Dendritic cell treated with granulocyte-macrophage colony-stimulating factor and Interleukin-4, amounts not matched to agents 40 ng/mL and 50 ng/mL, for 4 days (primary cell): ENCODE measurements around the gene RAE1.
A peak's percentile ranks its signal among the peaks of the same experiment; 100 is the strongest.

Source experiments
- H3K27ac Mint-ChIP-seq: one replicate; pipeline ENCODE4 v1.8.0; 2022; ENCODE audit warnings: mild to moderate bottlenecking, mixed read lengths
- H3K27me3 Mint-ChIP-seq: one replicate; pipeline ENCODE4 v1.8.0; 2022; ENCODE audit warnings: mild to moderate bottlenecking, mixed read lengths
- H3K36me3 Mint-ChIP-seq: one replicate; pipeline ENCODE4 v1.8.0; 2022; ENCODE audit warnings: low read depth, mixed read lengths
- H3K4me1 Mint-ChIP-seq: one replicate; pipeline ENCODE4 v1.8.0; 2022; ENCODE audit warnings: low read depth, mixed read lengths
- H3K4me3 Mint-ChIP-seq: one replicate; pipeline ENCODE4 v1.8.0; 2022; ENCODE audit warnings: mild to moderate bottlenecking, moderate library complexity, mixed read lengths
- H3K9me3 Mint-ChIP-seq: one replicate; pipeline ENCODE4 v1.8.0; 2022; ENCODE audit warnings: mixed read lengths
- intact Hi-C: fragments of 100-400 bp; cut with micrococcal nuclease; formaldehyde crosslinking; loops from one replicate; pipeline ENCODE4 v1.15.0; 2022

The RAE1 gene

GRCh38 chr20:57392512-57393271 lies 41.6 kb downstream of the RAE1 start:
- Mint-ChIP-seq H3K4me3 (peak overlapping the region; percentile 79), H3K27ac (peak overlapping the region; percentile 70), H3K27me3 (no peaks in the 10 kb centered on the region), H3K9me3 (no peaks in the 10 kb centered on the region), H3K36me3 (peaks cover 51% of the 10 kb centered on the region), H3K4me1 (peaks cover 75% of the 10 kb centered on the region)
- intact Hi-C loops = loop anchor here (5.0 kb wide), 1 partner anchor 40 kb away; no protein-coding TSS in a partner anchor

DNA sequence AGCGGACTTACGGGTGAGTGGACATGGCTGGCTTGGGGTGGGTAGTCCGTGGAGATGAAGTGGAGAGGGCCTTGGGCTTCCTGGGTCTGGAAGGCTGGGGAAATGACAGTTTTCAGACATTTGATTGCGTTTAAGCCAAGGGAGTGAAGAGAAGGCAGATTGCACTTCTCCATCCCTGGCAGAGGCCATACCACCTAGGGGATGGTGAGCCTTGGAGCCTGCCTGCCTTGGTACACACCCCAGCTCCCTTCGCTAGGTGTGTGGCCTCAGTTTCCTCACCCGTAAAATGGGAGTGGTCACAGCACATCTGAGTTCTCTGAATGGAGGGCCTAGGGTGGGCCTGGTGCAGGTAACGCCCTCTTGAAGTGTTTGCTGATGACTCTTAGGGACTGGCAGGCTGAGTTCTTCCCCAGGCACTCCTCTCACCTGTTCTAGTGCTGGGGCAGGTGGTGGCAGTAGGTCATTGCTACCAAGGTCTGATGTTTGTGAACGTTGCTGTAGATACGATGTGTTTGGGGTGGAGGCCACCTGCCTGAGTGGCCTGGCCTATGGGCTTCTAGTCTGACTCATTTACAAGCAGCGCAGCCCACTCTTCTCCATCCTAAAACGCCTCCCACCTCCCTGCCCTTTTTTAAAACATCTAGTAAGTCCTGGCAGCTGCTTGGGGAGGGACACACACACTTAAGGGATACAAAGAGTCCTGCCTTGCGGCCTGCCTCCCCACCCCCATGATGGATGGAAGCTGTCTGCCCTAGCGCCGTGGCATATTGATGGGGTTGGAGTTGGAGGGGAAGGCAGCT lies 42.5 kb downstream of the RAE1 start:
- Mint-ChIP-seq H3K4me1 (peaks cover 83% of the 10 kb centered on the region), H3K27ac (peak overlapping the region; percentile 70), H3K4me3 (peak overlapping the region; percentile 79), H3K27me3 (no peaks in the 10 kb centered on the region), H3K36me3 (peaks cover 55% of the 10 kb centered on the region), H3K9me3 (no peaks in the 10 kb centered on the region)
- intact Hi-C loops = loop anchor here (5.0 kb wide), 1 partner anchor 39 kb away; no protein-coding TSS in a partner anchor

DNA sequence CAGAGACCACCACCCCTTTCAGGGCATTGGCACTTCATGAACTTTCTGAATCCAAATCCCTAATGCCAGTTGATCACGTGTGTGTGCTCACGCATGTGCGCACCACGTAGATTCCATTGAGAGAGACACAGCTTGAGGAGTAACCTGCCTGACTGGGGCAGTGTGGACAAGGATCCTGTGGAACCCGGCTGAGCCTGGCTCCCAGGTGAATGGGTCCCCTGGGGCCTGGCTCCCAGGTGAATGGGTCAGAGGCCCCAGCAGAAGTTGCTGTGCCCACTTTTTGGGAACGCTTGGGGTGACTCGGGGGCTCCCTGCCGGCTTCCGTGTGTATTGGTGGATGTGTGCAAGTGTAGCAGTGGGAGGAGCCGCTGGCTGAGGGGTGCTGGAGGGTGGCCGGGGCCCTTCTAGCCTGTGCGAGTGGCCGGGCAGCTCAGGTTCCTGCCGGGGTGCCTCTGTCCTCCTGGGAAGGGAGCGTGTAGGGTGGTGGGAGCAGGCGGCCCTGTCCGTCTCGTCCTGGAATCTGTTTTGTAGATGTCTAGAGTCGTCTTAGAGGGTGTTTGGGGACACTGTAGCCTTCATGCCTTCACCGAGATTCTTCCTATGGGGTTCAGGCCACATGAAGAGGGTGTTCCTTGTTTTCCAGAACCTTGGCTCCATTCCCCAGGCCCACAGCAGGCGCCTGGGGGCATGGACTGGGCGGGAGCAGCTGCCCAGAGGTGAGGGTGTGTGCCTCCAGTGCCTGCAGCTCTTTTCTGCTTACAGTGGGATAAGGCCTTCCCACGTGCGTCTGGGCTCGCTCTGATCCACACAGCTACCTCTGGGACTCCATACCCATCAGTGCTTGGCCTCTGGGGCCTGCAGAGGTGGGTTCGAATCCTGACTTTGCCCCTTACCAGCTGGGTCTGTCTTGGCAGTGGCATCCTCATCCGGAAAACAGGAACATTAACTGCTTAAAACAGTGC lies 43.3 kb downstream of the RAE1 start:
- Mint-ChIP-seq H3K4me3 (no peak overlapping the region), H3K9me3 (no peaks in the 10 kb centered on the region), H3K4me1 (peaks cover 91% of the 10 kb centered on the region), H3K27me3 (peaks cover 2% of the 10 kb centered on the region), H3K36me3 (peaks cover 64% of the 10 kb centered on the region), H3K27ac (peak overlapping the region; percentile 70)
- intact Hi-C loops = loop anchor here (5.0 kb wide), 1 partner anchor 38 kb away; no protein-coding TSS in a partner anchor

- Mint-ChIP-seq H3K27ac (peak overlapping the region; percentile 49), H3K4me3 (no peak overlapping the region), H3K36me3 (peaks cover 73% of the 10 kb centered on the region), H3K9me3 (no peaks in the 10 kb centered on the region), H3K4me1 (peaks cover 92% of the 10 kb centered on the region), H3K27me3 (peaks cover 2% of the 10 kb centered on the region)
- intact Hi-C loops = no loop called here
These were observed 44.3 kb downstream of the RAE1 start for GRCh38 chr20:57395111-57395966.

GRCh38 chr20:57396212-57396983 lies 45.3 kb downstream of the RAE1 start:
- intact Hi-C loops = no loop called here
- Mint-ChIP-seq H3K36me3 (peaks cover 83% of the 10 kb centered on the region), H3K27me3 (peaks cover 2% of the 10 kb centered on the region), H3K4me1 (peaks cover 91% of the 10 kb centered on the region), H3K27ac (peak overlapping the region; percentile 49), H3K9me3 (no peaks in the 10 kb centered on the region), H3K4me3 (no peak overlapping the region)

GRCh38 chr20:57396984-57397692 lies 46.1 kb downstream of the RAE1 start:
- intact Hi-C loops = no loop called here
- no peak overlapping the region for H3K4me3 Mint-ChIP-seq
- peaks cover 2% of the 10 kb centered on the region for H3K27me3 Mint-ChIP-seq
- peaks cover 91% of the 10 kb centered on the region for H3K4me1 Mint-ChIP-seq
- peak overlapping the region; percentile 83 for H3K27ac Mint-ChIP-seq
- no peaks in the 10 kb centered on the region for H3K9me3 Mint-ChIP-seq
- peaks cover 91% of the 10 kb centered on the region for H3K36me3 Mint-ChIP-seq

DNA sequence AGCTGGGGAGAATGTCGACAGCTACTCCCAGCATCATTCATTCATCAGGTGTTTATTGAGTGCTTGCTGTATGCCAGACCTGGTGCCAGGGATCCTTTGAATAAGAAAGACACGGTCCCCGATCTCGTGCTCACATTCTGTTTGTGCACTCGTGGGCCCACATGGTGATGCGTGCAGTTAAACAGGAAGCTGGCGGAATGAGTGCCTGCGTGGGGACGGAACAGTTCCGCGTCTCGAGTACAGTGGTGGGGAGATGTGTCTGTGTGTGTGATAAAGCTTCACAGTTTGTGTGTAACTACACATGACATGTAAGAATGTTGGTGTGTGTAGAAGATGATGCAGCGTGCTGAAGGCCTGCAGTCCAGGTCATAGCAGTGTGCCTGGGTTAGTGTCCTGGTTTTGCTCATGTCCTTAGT lies 46.6 kb downstream of the RAE1 start:
- H3K27ac Mint-ChIP-seq = peak overlapping the region; percentile 83
- H3K27me3 Mint-ChIP-seq = peaks cover 2% of the 10 kb centered on the region
- H3K4me1 Mint-ChIP-seq = peaks cover 89% of the 10 kb centered on the region
- no peaks in the 10 kb centered on the region for H3K9me3 Mint-ChIP-seq
- peaks cover 95% of the 10 kb centered on the region for H3K36me3 Mint-ChIP-seq
- intact Hi-C loops = no loop called here
- peak overlapping the region; percentile 52 for H3K4me3 Mint-ChIP-seq

GRCh38 chr20:57398231-57398821 lies 47.3 kb downstream of the RAE1 start:
- Mint-ChIP-seq H3K4me3 (peak overlapping the region; percentile 52), H3K9me3 (no peaks in the 10 kb centered on the region), H3K27me3 (peaks cover 2% of the 10 kb centered on the region), H3K27ac (peak overlapping the region; percentile 83), H3K4me1 (peaks cover 83% of the 10 kb centered on the region), H3K36me3 (peaks cover 95% of the 10 kb centered on the region)
- intact Hi-C loops = no loop called here

GRCh38 chr20:57398901-57399535 lies 48.0 kb downstream of the RAE1 start:
- Mint-ChIP-seq H3K9me3 (no peaks in the 10 kb centered on the region), H3K4me3 (no peak overlapping the region), H3K27me3 (peaks cover 2% of the 10 kb centered on the region), H3K4me1 (peaks cover 76% of the 10 kb centered on the region), H3K36me3 (peaks cover 95% of the 10 kb centered on the region), H3K27ac (peak overlapping the region; percentile 83)
- intact Hi-C loops = no loop called here

- Mint-ChIP-seq H3K36me3 (peaks cover 95% of the 10 kb centered on the region), H3K27ac (peak overlapping the region; percentile 83), H3K4me3 (no peak overlapping the region), H3K9me3 (no peaks in the 10 kb centered on the region), H3K27me3 (peaks cover 2% of the 10 kb centered on the region), H3K4me1 (peaks cover 69% of the 10 kb centered on the region)
- intact Hi-C loops = no loop called here
These were observed 48.6 kb downstream of the RAE1 start for GRCh38 chr20:57399587-57400155.

- Mint-ChIP-seq H3K36me3 (peaks cover 95% of the 10 kb centered on the region), H3K27ac (no peak overlapping the region), H3K4me1 (peaks cover 63% of the 10 kb centered on the region), H3K4me3 (peak overlapping the region; percentile 21), H3K9me3 (no peaks in the 10 kb centered on the region), H3K27me3 (peaks cover 2% of the 10 kb centered on the region)
- intact Hi-C loops = no loop called here
These were observed 49.2 kb downstream of the RAE1 start for GRCh38 chr20:57400231-57400701.
